Psoas muscle (tissue), 8 donors: ENCODE measurements around the gene RDH16. TPM values are rescaled to one million over a fixed set of nuclear protein-coding genes. Genes with fewer than 3 reads are reported as not detected.
"Not testable (repeated sequence)": the region's sequence is repeated elsewhere in the genome, so short reads cannot be mapped to it uniquely, and the experiment has no call there.

ENCODE experiments used
- ATAC-seq, 4 donors: fragments of 200-7000 bp; cut with Tn5 transposase; one replicate each; pipeline ENCODE4 v1.9.1; 2020; ENCODE audit warnings: moderate library complexity in 3 of 4, mild to moderate bottlenecking in 2 of 4
- DNase-seq, 2 donors: peaks; one replicate each; pipeline ENCODE4 v3.0.0-alpha.2; 2020
- H3K27ac ChIP-seq: fragments of 200-600 bp; one replicate; pipeline ENCODE4 v1.8.0; 2022
- H3K27me3 ChIP-seq, 3 donors: fragments of 200-600 bp in 1 of 3; one replicate each; pipeline versions ENCODE4 v1.6.1 to v1.8.0; 2013 to 2022; ENCODE audit warnings: low read length in 2 of 3, mild to moderate bottlenecking in 2 of 3, moderate library complexity in 1 of 3; ENCODE audit not compliant: insufficient read depth in 3 of 3
- H3K36me3 ChIP-seq, 2 donors: fragments of 200-600 bp in 1 of 2; one replicate each; pipeline versions ENCODE4 v1.6.1 to v1.8.0; 2013 to 2022; ENCODE audit warnings: low read depth in 1 of 2, mild to moderate bottlenecking in 1 of 2, moderate library complexity in 1 of 2; ENCODE audit not compliant: insufficient read depth in 1 of 2
- H3K4me1 ChIP-seq: fragments of 200-600 bp; one replicate; pipeline ENCODE4 v1.8.0; 2022
- H3K4me3 ChIP-seq: fragments of 200-600 bp; one replicate; pipeline ENCODE4 v1.8.0; 2022; ENCODE audit warnings: mild to moderate bottlenecking
- H3K9me3 ChIP-seq: fragments of 200-600 bp; one replicate; pipeline ENCODE4 v1.8.0; 2022
- WGBS, 3 donors: extraction: QIAGEN DNeasy Blood & Tissue Kit; methylation state at CpG; one replicate each; pipeline versions ENCODE4 v1.1.6 to v1.1.7; 2013; 5-methylcytosine and 5-hydroxymethylcytosine counted together
- intact Hi-C, 2 donors: fragments of 100-400 bp; cut with DNase I; formaldehyde crosslinking; loops; one replicate each; pipeline versions ENCODE4 v1.11.0 to v1.14.2; 2022
- polyA plus RNA-seq, 3 donors: library from polyadenylated mRNA; stranded (reverse); fragments of 200-250 nt; gene quantifications; one replicate each; pipeline ENCODE4 v1.2.3, GENCODE V29; 2013
- total RNA-seq, 4 donors: library from RNA; stranded (reverse); fragmentation: NEBNext Ultra II Directional in 2 of 4; extraction: Animal tissue kit (Norgen Biotek cat#: 25700) in 2 of 4; gene quantifications; one replicate each; pipeline versions ENCODE4 v1.2.1 to v1.2.4, GENCODE V29; 2021 to 2023
- TF ChIP-seq, protein P1 (sequence below): fragments of 200-600 bp; IDR thresholded peaks from one replicate; pipeline ENCODE4 v1.8.0; 2022; ENCODE audit warnings: antibody characterized with exemption
- donor health status: healthy with polysubstance abuse.
- donor health status: DM: no; HTN: no; CAD: no; lungs with moderate emphysema.
- donor health status: Bipolar disorder and iron deficiency.
- donor health status: healthy.
- donor health status: DM: yes; HTN: yes; CAD: no.
- donor health status: DM: no; HTN: no; CAD: no.
- donor health status: DM: no; HTN: no; CAD: no.
- donor health status: DM: yes; HTN: yes; CAD: no.

RDH16 gene
- total and polyA plus RNA-seq, 7 donors: 0.10 to 0.52 (median 0.32) TPM

GRCh38 chr12:56989861-56990610 is 32.6 kb upstream of the RDH16 start:
- no peaks in the 10 kb centered on the region for H3K27me3 ChIP-seq
- 66 to 69% (median 66%) methylated on average over 7 of the region's 7 CpGs for WGBS, 3 donors
- no peak for ATAC-seq
- intact Hi-C loops: loop anchor here in 1 of 2 donors (5.0 to 10.0 kb wide), 2 partner anchors 233 to 475 kb away; no protein-coding TSS in a partner anchor
- TF ChIP-seq, protein P1, sequence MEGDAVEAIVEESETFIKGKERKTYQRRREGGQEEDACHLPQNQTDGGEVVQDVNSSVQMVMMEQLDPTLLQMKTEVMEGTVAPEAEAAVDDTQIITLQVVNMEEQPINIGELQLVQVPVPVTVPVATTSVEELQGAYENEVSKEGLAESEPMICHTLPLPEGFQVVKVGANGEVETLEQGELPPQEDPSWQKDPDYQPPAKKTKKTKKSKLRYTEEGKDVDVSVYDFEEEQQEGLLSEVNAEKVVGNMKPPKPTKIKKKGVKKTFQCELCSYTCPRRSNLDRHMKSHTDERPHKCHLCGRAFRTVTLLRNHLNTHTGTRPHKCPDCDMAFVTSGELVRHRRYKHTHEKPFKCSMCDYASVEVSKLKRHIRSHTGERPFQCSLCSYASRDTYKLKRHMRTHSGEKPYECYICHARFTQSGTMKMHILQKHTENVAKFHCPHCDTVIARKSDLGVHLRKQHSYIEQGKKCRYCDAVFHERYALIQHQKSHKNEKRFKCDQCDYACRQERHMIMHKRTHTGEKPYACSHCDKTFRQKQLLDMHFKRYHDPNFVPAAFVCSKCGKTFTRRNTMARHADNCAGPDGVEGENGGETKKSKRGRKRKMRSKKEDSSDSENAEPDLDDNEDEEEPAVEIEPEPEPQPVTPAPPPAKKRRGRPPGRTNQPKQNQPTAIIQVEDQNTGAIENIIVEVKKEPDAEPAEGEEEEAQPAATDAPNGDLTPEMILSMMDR: no peak
- peaks cover 9% of the 10 kb centered on the region for H3K4me1 ChIP-seq
- H3K27ac ChIP-seq: no peak overlapping the region
- H3K36me3 ChIP-seq: peaks cover 0 to 1% of the 10 kb centered on the region in 2 donors
- no peak overlapping the region for H3K4me3 ChIP-seq
- H3K9me3 ChIP-seq: no peaks in the 10 kb centered on the region
- no peak for DNase-seq

DNA sequence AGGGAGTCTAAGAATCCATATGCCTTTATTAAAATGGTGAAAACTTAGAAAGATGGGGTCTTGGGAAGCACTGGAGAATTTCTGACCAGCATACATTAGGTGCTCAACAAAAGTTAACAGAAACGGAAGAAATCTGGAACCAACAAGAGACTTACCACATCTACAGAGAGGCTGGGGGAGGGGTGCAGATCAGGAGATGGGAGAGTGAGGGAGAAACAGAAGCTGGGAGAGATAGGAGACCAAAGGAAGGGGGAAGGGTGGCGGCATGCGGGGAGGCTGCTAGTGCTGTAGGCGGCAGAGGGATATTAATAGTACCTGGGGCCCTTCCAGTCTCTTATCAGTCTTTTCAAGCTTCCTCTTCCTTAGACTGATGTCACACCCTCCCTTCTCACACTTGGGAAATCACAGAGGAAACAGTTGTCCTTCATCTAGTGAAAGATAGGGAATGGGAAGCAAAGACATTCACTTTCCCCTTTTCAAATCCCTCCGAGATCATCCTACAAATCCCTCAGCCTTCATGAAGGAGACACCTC is 30.9 kb upstream of the RDH16 start:
- no peak overlapping the region for H3K27ac ChIP-seq
- ATAC-seq (no peak), DNase-seq (no peak)
- H3K4me1 ChIP-seq: peaks cover 9% of the 10 kb centered on the region
- 53 to 58% (median 53%) methylated on average over 5 of the region's 5 CpGs for WGBS, 3 donors
- no peaks in the 10 kb centered on the region for H3K36me3 ChIP-seq
- no peaks in the 10 kb centered on the region for H3K27me3 ChIP-seq
- TF ChIP-seq, protein P1: no peak
- H3K9me3 ChIP-seq: no peaks in the 10 kb centered on the region
- H3K4me3 ChIP-seq: no peak overlapping the region
- intact Hi-C loops: loop anchor here in 1 of 2 donors (5.0 kb wide), 1 partner anchor 231 kb away; no protein-coding TSS in a partner anchor

- ATAC-seq (peak; percentile 87 to 97 (median 88)), DNase-seq (peak; percentile 81 to 87)
- intact Hi-C loops: loop anchor here (2.0 to 5.0 kb wide), 2 partner anchors 229 to 230 kb away; no protein-coding TSS in a partner anchor
- no peaks in the 10 kb centered on the region for H3K9me3 ChIP-seq
- no peaks in the 10 kb centered on the region for H3K27me3 ChIP-seq
- TF ChIP-seq, protein P1: peak; percentile 92
- peaks cover 9% of the 10 kb centered on the region for H3K4me1 ChIP-seq
- H3K36me3 ChIP-seq: no peaks in the 10 kb centered on the region
- H3K4me3 ChIP-seq: no peak overlapping the region
- 23 to 25% (median 24%) methylated on average over 11 of the region's 11 CpGs for WGBS, 3 donors
- no peak overlapping the region for H3K27ac ChIP-seq
These were observed 30.2 kb upstream of the RDH16 start for GRCh38 chr12:56987551-56988053.

- Histone ChIP-seq H3K27ac (no peak overlapping the region), H3K4me1 (peaks cover 9% of the 10 kb centered on the region), H3K36me3 (no peaks in the 10 kb centered on the region), H3K4me3 (no peak overlapping the region), H3K27me3 (no peaks in the 10 kb centered on the region), H3K9me3 (no peaks in the 10 kb centered on the region)
- ATAC-seq (no peak), DNase-seq (no peak)
- intact Hi-C loops: loop anchor here (2.0 to 5.0 kb wide), 2 partner anchors 228 to 230 kb away; no protein-coding TSS in a partner anchor
- TF ChIP-seq, protein P1: no peak
These were observed 29.6 kb upstream of the RDH16 start for GRCh38 chr12:56987011-56987410.

GRCh38 chr12:56985714-56986113 is 28.3 kb upstream of the RDH16 start:
- H3K27ac ChIP-seq, H3K4me3 ChIP-seq, DNase-seq, H3K27me3 ChIP-seq, H3K9me3 ChIP-seq, H3K36me3 ChIP-seq, H3K4me1 ChIP-seq: not testable (repeated sequence)
- intact Hi-C loops: loop anchor here (2.0 to 5.0 kb wide), 2 partner anchors 227 to 228 kb away; no protein-coding TSS in a partner anchor
- ATAC-seq: peak in 1 of 4 donors; percentile 63
- 75 to 82% (median 78%) methylated on average over 4 to 5 of the region's 6 CpGs for WGBS, 3 donors
